NCI-H2107 (cell line): ENCODE results near the gene DDX6.

Source experiments
- DNase-seq: peaks from one replicate; lab custom pipeline; 2025; lab: John Stamatoyannopoulos, UW

The DDX6 gene

DNA sequence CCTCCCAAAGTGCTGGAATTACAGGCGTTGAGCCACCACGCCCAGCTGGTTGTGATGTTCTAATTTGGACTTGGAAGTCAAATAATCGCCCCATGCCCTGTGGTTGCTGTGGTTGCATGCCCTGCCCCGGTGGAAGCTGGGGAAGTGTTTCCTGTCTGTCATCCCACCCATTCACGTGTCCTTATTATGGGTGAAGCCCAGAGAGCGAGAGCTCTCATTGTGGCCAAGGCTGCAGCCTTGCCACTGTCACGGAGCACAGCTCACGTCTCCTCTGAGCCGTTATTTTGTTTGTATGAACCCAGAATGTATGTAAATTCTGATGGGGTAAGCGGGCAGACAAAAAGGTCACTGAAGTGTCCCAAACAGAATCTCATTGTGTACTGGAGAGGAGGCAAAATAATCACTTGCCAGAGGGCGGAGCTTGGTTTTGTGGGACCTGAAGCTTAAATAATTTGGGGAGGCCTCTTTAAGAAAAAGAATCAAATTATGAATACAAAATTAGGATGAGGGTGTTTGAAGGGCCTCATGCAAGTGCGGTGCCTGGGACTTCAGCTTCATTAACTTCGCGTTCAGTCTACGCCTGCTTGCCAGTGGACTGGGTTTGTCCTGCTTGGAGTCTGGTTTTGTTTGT is 85.7 kb downstream of the DDX6 start:
- no peak for DNase-seq

DNA sequence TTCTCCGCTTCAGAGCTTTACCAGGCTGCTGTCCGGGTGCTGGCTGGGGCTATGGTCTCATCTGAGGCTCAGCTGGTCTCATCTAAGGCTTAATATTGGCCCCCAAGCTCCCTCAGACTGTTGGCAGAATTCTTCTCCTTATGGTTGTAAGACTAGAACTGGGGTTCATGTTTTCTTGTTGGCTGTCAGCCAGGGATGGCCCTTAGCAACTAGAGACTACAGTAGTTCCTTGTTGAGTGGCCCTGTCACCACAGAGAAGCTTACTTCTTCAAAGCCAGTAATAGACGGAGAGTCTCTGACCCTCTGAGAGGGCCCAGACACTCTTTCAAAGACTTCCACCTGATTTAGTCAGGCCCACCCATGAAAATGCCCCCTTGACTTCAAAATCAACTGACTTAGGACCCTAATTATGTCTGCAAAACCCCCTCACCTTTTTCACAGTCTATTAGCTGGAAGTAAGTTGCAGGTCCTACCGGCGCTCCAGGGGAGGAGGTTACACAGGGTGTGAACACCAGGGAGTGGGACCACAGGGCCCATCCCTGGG is 87.3 kb downstream of the DDX6 start:
- no peak for DNase-seq

DNA sequence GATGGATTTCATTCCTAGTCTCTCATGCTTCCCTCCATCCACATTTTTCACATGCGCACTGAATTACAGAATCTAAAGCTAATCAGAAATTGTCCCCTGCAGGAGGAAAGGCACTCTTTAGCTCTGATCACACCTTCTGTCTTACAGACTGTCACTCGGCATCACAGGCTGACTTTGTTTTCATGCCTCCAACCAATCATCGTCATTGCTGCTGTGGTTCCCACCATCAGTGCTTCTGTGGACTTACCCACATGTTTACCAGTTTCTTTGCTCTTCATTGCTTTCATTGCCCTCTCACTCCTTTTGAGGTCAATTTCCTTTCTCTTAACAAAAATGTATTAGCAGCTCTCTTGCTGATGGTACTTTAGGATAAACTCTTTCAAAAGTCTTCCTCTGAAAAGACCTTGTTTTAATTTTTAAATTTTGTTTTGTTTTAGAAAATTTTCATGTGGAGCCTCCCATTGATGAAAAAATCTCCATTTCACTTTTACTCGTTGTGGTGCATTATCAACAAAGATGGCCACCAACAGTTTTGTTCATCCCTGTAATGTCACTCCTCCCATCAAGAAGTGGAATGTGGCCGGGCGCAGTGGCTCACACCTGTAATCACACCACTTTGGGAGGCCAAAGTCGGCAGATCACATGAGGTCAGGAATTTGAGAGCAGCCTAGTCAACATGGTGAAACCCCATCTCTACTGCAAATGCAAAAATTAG is 91.3 kb downstream of the DDX6 start:
- DNase-seq = no peak
